ENCODE measurements around the gene DIPK2A. TPM values are rescaled to one million over a fixed set of nuclear protein-coding genes. Genes with fewer than 3 reads are reported as not detected.

DIPK2A gene
- total and polyA plus RNA-seq, 2 experiments from 2014 or later: 46.1 to 90.8 TPM

DNA sequence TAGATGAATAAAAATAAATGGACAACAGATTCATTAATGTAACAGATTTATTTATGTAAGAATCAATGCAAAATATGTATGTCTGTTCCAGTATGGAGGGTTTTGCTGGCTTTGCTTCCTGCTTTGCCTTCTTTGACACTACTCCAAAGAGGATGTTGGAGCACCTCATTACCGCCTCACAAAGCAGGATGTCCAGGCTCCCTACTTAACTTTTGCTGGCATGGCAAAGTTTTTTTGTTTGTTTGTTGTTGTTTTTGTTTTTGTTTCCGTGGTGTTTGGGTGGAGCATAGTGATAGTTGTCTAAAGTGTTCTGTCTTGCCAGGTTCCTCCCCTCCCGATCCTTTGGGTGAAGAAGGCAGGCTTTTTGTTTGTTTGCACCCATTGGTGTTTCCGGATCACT, 38.7 kb downstream of the DIPK2A start:
- Histone ChIP-seq H3K4me2 (no peak overlapping the region), H3K4me1 (ENCODE audit: insufficient read depth) (no peaks in the 10 kb centered on the region), H3K27me3 (no peaks in the 10 kb centered on the region), H4K20me1 (ENCODE audit: insufficient read depth, poor library complexity, severe bottlenecking) (no peaks in the 10 kb centered on the region), H3K36me3 (replicated peaks; ENCODE audit: insufficient read depth, low read depth) (no peaks in the 10 kb centered on the region), H2AFZ (no peak overlapping the region), H3K27ac (no peak overlapping the region), H3K9me2 (replicated peaks; ENCODE audit: insufficient read depth) (no peaks in the 10 kb centered on the region), H3K9me3 (ENCODE audit: low read depth) (no peaks in the 10 kb centered on the region), H3K4me3 (no peak overlapping the region), H3K79me2 (no peaks in the 10 kb centered on the region)
- WGBS (ENCODE audit: low lambda C conversion rate, missing lambda C conversion rate): 99% methylated on average over 4 of the region's 4 CpGs
- TF ChIP-seq EZH2 (IDR thresholded peaks at IDR 0.05; ENCODE audit: borderline replicate concordance): no peak
- TF ChIP-seq, protein P1, sequence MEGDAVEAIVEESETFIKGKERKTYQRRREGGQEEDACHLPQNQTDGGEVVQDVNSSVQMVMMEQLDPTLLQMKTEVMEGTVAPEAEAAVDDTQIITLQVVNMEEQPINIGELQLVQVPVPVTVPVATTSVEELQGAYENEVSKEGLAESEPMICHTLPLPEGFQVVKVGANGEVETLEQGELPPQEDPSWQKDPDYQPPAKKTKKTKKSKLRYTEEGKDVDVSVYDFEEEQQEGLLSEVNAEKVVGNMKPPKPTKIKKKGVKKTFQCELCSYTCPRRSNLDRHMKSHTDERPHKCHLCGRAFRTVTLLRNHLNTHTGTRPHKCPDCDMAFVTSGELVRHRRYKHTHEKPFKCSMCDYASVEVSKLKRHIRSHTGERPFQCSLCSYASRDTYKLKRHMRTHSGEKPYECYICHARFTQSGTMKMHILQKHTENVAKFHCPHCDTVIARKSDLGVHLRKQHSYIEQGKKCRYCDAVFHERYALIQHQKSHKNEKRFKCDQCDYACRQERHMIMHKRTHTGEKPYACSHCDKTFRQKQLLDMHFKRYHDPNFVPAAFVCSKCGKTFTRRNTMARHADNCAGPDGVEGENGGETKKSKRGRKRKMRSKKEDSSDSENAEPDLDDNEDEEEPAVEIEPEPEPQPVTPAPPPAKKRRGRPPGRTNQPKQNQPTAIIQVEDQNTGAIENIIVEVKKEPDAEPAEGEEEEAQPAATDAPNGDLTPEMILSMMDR (IDR thresholded peaks at IDR 0.05; ENCODE audit: poor library complexity): no peak
- TF ChIP-seq EZH2phosphoT487 (IDR thresholded peaks at IDR 0.05; ENCODE audit: low read depth, severe bottlenecking, unreplicated experiment): no peak
- DNase-seq (ENCODE audit: low spot score): no peak

DNA sequence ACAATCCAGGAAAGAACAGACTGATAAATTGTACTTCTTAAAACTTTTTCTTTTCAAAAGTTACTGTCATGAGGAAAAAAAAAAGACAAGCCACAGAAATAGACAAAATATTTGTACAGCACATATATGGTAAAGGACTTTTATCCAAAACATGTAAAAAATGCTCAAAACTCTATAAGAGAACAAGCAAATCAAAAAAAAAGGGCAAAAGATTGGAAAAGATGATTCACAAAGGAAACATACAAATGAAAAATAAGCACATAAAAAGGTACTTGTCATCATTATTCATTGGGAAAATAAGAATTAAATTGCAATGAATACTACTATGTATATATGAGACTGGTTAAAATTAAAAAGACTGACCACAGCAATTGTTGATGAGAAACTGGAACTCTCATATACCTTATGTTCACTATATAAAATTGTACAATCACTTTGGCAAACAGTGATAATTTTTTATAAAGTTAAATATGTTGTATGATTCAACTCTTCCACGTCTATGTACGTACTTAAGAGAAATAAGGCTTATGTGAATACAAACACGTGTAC, 39.7 kb downstream of the DIPK2A start:
- H4K20me1 ChIP-seq (ENCODE audit: insufficient read depth, poor library complexity, severe bottlenecking): no peaks in the 10 kb centered on the region
- no peak overlapping the region for H3K27ac ChIP-seq
- no peak overlapping the region for H3K4me3 ChIP-seq
- H2AFZ ChIP-seq: no peak overlapping the region
- 89% methylated on average over 3 of the region's 3 CpGs for WGBS (ENCODE audit: low lambda C conversion rate, missing lambda C conversion rate)
- no peaks in the 10 kb centered on the region for H3K79me2 ChIP-seq
- no peaks in the 10 kb centered on the region for H3K9me2 ChIP-seq (replicated peaks; ENCODE audit: insufficient read depth)
- H3K4me2 ChIP-seq: no peak overlapping the region
- no peaks in the 10 kb centered on the region for H3K4me1 ChIP-seq (ENCODE audit: insufficient read depth)
- DNase-seq (ENCODE audit: low spot score): no peak
- H3K27me3 ChIP-seq: no peaks in the 10 kb centered on the region
- H3K36me3 ChIP-seq (replicated peaks; ENCODE audit: insufficient read depth, low read depth): no peaks in the 10 kb centered on the region
- no peak for TF ChIP-seq EZH2phosphoT487 (IDR thresholded peaks at IDR 0.05; ENCODE audit: low read depth, severe bottlenecking, unreplicated experiment)
- TF ChIP-seq EZH2 (IDR thresholded peaks at IDR 0.05; ENCODE audit: borderline replicate concordance): no peak
- TF ChIP-seq, protein P1 (IDR thresholded peaks at IDR 0.05; ENCODE audit: poor library complexity): no peak
- H3K9me3 ChIP-seq (ENCODE audit: low read depth): no peaks in the 10 kb centered on the region

DNA sequence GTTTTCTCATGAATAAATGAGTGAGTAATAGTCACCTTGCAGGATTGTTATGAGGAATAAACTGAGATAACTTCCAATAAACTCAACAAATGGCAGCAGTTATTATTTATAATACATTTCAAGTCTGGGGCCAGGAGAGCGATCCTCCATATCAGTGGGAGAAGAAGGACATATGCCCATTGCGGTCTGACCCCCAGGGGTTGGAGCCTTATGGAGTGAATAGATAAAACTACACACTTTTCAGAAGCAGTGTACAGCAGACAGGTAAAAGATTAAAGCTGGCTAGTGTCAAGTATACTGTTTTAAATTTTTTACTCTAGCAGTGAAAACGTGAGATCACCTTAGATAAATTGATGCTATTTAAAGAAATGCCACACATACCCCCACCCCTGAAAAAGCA, 43.5 kb downstream of the DIPK2A start:
- Histone ChIP-seq H3K36me3 (replicated peaks; ENCODE audit: insufficient read depth, low read depth) (no peaks in the 10 kb centered on the region), H3K4me1 (ENCODE audit: insufficient read depth) (no peaks in the 10 kb centered on the region), H3K9me2 (replicated peaks; ENCODE audit: insufficient read depth) (no peaks in the 10 kb centered on the region), H2AFZ (no peak overlapping the region), H3K4me2 (no peak overlapping the region), H3K4me3 (no peak overlapping the region), H4K20me1 (ENCODE audit: insufficient read depth, poor library complexity, severe bottlenecking) (no peaks in the 10 kb centered on the region), H3K27me3 (no peaks in the 10 kb centered on the region), H3K79me2 (no peaks in the 10 kb centered on the region), H3K9me3 (ENCODE audit: low read depth) (no peaks in the 10 kb centered on the region), H3K27ac (no peak overlapping the region)
- no peak for DNase-seq (ENCODE audit: low spot score)
- WGBS (ENCODE audit: low lambda C conversion rate, missing lambda C conversion rate): 90% methylated on average over 3 of the region's 3 CpGs
- TF ChIP-seq EZH2 (IDR thresholded peaks at IDR 0.05; ENCODE audit: borderline replicate concordance) (no peak), EZH2phosphoT487 (IDR thresholded peaks at IDR 0.05; ENCODE audit: low read depth, severe bottlenecking, unreplicated experiment) (no peak)
- TF ChIP-seq, protein P1 (IDR thresholded peaks at IDR 0.05; ENCODE audit: poor library complexity): no peak

All from hepatocyte (in vitro differentiated cells).